ENCODE data around the gene CSRP2.

The CSRP2 gene

GRCh38 chr12:76878899-76879709 lies at the start of gene CSRP2:
Gene CSRP2, minus strand, starts transcription at chr12:76879019. Its CDS starts 12,759 bp downstream, at chr12:76866260.
- FAIRE-seq, result no peak

GRCh38 chr12:76927170-76927784 lies 48.5 kb upstream of the CSRP2 start:
- FAIRE-seq (no peak), DNase-seq (ENCODE audit: low spot score) (no peak)

More at GRCh38 chr12:76878899-76879709, at the start of gene CSRP2:
- DNase-seq (ENCODE audit: low spot score), result peak; percentile 77

DNA sequence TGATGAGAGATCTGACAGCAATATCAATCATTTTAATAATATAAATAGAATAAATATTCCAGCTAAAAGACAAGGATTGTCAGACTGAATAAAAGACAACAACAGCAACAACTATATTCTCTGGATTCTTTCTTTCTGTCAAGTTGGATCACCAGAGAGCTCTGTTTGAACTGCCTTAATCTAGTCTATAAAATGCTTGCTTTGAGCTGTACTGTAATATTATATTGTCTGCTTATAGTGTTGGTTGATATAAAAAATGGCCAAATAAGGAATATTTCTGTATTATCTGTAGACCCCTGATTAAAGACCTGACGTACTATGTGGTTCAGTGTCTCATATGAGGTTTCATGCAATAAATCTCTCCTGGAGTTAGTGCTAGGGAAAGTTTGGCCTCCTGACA lies 46.3 kb upstream of the CSRP2 start:
- no peak for DNase-seq (ENCODE audit: low spot score)
- no peak for FAIRE-seq

DNA sequence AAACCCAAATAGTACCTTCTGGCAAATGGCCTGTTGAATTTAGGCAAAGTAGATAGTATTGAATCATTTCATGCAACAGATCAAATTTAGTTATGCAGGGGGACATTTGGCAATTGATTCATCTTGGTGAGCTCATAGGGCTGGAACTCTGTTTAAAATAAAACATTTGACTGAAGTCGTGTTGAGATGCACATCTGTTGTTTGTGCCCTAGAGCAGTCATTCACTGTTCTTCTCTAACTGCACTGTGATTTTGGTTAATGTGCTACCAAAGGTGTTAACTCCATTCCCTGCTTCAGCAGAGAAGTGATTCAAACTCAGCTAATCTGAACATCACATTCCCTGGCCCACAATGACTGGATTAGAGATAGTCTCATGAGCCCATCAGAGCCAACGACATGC lies 44.0 kb upstream of the CSRP2 start:
- no peak for DNase-seq (ENCODE audit: low spot score)
- no peak for FAIRE-seq

DNA sequence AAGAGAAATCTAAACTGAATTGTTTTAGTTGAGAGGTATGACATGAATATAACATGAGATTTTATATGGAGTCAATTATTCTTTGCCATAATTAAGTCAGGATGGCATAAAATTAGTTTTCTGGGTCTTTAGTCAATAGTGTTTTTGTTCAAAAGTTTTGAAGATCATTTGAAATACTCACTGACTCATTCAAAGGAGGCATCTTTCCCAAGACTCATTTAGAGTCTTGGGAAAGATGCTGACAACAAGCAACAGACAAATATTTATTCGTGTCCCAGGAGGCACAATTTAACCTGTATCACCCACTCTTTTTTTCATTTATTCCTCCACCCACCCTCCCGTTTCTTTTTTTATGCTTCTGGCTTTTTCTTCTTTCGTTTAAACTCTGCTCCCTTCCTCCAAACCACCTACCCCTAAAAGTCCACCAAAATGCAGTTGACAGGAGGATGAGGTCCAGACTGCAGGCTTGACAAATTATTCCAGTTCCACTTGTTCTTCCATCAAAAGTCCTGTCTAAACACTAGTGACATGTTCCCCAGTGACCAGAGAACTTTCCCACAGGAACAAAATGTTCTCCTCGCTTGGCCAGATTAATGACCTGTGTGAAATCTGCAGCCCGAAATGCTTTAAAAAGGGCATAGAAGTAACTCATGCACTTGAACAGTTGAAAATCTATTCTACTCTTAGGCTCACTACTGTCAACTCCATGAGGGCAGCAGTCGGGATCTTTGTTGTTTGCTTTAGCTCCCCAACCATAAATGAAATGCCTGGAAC lies 43.3 kb upstream of the CSRP2 start:
- DNase-seq (ENCODE audit: low spot score) (no peak), FAIRE-seq (no peak)

- FAIRE-seq (no peak), DNase-seq (ENCODE audit: low spot score) (no peak)
These were observed 42.3 kb upstream of the CSRP2 start for GRCh38 chr12:76921100-76921471.

DNA sequence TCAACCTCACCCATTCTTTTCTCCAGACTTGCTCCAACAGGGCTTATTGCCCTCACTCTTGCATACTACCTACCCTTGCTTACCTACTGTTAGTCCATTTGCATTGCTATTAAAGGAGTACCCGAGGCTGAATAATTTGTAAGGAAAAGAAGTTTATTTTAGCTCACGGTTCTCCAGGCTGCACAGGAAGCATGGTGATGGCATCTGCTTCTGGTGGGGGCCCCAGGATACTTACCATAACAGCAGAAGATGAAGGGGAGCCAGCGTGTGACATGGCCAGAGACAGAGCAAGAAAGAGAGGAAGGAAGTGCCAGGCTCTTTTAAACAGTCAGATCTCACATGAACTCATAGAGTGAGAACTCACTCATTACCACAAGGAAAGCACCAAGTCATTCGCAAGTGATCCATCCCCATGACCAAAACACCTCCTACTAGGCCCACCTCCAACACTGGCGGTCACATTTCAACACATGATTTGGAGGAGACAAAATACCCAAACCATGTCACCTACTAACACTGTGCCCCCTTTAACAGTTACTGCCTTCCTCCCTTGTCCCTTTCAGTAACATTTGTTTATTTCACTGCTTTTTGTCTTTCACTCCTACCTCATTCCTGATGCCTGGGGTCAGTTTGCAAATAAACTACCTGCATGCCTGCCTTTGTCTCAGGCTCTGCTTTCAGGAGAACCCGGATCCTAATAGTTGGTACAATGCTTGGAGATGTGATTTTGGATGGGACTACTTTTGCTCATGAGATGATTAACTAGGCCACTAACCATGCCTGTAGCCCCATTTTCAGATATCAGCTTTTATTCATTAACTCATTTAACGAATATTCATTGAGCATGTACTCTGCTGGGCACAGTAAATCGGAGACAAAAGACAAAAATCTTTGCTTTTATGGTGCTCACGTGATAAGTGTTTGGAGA lies 41.6 kb upstream of the CSRP2 start:
- no peak for FAIRE-seq

DNA sequence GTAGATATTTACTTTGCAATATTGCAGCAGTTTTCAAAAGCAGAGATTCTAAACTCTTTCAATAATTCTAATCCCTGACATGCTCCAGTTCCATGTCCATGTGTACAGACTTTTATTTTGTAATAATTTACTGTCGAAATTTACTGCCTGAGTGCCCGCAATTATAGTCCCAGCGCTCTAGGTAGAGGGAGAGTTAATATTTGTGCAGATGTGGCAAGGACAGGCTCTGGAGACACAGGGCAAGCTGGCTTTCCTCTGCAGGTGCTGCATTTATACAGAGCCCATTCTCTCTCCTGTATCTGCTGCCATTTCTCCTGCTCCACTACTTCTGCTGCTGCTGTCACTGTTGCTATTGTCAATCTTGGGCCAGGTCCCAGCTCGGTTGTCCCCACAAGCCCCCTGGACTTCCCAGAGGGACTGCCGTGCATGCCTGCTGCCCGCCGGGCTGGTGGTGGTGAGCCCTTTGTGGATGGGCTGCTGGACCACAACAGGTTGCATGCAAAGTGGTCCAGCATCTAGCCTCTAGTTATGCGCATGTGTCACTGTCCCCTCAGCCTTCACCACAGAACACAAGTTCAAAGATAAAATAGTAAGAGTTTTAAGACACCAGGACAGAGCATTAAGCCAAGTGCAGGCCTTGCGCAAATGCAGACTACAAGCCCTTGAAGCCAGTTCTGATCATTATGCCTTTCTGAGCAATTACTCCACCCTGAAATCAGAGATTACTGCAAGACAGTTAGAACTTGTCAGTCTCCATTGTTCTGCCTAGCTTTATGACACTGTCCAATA lies 40.8 kb upstream of the CSRP2 start:
- FAIRE-seq, result no peak
- no peak for DNase-seq (ENCODE audit: low spot score)

More for the DNA sequence above, 41.6 kb upstream of the CSRP2 start:
- DNase-seq (ENCODE audit: low spot score), result no peak

DNA sequence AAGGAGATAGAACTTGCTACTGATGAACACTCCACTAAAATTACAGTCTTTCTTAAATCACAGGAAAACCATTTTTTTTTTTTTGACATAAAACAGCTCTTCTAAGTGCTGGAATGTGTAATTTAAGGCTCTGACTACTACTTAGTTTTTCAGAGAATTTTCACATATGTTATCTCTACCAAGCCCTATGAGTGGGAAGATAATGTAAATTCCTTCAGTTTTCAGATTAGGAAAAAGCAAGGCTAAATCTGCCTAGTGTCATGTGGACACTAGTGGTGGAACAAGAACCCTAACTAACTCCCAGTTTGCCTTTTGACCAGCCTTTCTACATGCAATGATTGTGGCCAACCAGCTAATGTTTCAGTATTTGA lies 37.3 kb upstream of the CSRP2 start:
- no peak for FAIRE-seq

GRCh38 chr12:76915361-76916169 lies 36.7 kb upstream of the CSRP2 start:
- no peak for FAIRE-seq

More for the DNA sequence above, 37.3 kb upstream of the CSRP2 start:
- no peak for DNase-seq (ENCODE audit: low spot score)

GRCh38 chr12:76914102-76914859 lies 35.5 kb upstream of the CSRP2 start:
- no peak for FAIRE-seq
- no peak for DNase-seq (ENCODE audit: low spot score)

More at GRCh38 chr12:76915361-76916169, 36.7 kb upstream of the CSRP2 start:
- no peak for DNase-seq (ENCODE audit: low spot score)

- no peak for FAIRE-seq
- DNase-seq (ENCODE audit: low spot score), result no peak
These were observed 30.5 kb upstream of the CSRP2 start for GRCh38 chr12:76909290-76909689.

DNA sequence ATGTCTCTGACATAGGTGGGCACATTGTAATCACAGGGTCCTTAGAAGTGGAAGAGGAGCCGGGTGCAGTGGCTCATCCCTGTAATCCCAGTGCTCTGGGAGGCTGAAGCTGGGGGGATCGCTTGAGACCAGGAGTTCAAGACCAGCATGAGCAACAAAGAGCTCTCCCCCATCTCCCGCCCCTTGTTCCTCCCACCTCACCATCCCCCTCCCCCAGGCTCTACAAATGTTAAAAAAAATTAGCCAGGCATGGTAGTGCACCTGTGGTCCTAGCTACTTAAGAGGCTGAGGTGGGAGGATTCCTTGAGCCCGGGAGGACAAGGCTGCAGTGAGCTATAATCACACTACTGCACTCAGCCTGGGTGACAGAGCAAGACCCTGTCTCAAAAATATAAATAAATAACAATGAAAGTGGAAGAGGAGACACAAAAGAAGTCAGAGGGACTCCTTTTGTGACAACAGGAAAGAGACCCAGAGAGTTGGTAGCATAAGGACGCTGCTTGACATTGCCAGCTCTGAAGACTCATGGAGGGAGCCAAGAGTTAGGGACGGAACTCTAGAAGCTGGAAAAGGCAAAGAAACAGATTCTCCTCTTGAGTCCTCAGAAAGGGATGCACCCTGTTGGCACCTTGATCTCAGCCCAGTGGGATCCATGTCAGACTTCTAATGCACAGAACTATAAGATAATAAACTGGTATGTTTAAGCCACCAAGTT lies 29.6 kb upstream of the CSRP2 start:
- FAIRE-seq (no peak), DNase-seq (ENCODE audit: low spot score) (no peak)

- FAIRE-seq, result no peak
- DNase-seq (ENCODE audit: low spot score), result no peak
These were observed 23.0 kb upstream of the CSRP2 start for GRCh38 chr12:76901628-76902380.

DNA sequence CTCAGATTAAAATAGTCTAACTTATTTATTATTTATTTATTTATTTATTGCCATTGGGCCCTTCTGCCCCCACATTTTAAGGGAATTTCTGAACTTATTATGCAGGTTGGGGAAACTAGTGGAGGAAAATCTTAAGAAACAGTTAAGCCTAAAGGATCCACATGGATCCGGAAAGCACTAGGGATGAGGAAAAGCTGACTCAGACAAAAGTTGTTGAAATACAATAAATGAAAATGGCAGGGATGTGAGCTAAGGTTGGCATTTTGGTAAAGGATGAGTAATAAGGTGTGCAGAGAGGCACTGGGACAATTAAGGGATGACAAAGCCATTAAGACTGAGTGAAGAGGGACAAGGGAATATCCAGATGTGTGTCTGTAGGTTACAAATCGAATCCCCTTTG lies 20.7 kb upstream of the CSRP2 start:
- FAIRE-seq (no peak), DNase-seq (ENCODE audit: low spot score) (no peak)

- FAIRE-seq, result no peak
- no peak for DNase-seq (ENCODE audit: low spot score)
These were observed 19.6 kb upstream of the CSRP2 start for GRCh38 chr12:76898442-76898841.

DNA sequence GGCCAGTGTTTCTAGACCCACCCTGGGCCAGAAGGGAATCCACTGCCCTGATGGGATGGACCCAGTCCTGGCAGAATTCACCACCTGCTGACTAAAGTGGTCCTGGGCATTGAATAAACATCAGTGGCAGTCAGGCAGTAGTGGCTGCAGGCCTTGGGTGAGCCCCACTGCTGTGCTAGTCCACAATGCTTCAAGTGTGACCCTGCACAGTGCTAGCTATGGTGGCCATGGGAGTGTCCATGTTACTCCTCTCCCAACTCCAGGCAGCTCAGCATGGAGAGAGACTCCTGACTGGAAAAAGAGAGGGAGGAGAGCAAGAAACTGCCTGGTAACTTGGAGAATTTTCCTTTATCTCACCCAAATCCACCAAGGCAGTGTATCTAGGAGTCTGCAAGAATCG lies 17.5 kb upstream of the CSRP2 start:
- FAIRE-seq, result no peak

More for the DNA sequence above, 17.5 kb upstream of the CSRP2 start:
- DNase-seq (ENCODE audit: low spot score), result no peak
